Measurements from ENCODE around the gene PDSS2. TPM values are rescaled to one million over a fixed set of nuclear protein-coding genes. Genes with fewer than 3 reads are reported as not detected.

Gene PDSS2
- total and polyA plus RNA-seq, 9 of the 15 experiments (the other 6 are each of a cell fraction or from before 2014, with no cell fraction given): 5.8 to 21.1 (median 12.0) TPM

DNA sequence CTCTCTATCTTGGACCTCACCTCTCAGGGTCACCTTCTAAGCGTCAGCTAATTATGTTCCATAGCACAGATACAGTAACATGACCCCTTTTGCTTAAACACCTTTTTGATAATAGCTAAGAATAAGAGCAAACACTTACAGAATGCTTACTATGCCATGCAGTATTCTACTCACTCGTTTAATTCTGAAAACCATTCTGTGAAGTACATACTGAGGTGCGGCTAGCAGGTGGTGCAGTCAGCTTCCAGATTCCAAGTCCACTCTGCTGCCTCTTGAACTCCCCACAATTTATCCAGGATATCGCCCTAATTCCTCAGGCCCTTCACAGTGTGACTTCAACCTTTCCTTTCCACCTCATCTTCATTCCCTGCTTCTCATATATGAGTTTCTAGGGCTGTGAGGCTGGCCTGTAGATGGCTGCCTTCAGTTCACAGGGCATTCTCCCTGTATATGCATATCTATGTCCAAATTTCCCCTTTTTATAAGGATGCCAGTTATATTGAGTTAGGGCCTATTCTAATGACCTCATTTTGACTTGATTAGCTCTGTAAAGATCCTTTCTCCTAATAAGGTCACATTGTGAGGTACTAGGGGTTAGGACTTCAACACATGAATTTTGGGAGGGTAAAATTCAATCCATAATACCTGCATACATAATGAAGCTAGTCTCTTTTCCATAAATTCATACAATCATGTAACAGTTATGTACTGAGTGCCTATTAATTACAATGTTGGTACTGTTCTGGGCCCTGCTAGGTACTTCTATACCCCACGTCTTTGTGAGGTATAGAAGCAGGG is 130.1 kb downstream of the PDSS2 start:
- intact Hi-C loops (cut with micrococcal nuclease) (no loop called here), in situ Hi-C loops (cut with MboI) (no loop called here)
- Histone ChIP-seq H3K79me2 (ENCODE audit: control insufficient read depth, insufficient read depth, low read length) (no peaks in the 10 kb centered on the region), H3K36me3 (ENCODE audit: control insufficient read depth, insufficient read depth, low read length) (no peaks in the 10 kb centered on the region), H3K9ac (ENCODE audit: insufficient read depth in 1 of 2, low read depth in 2 of 2, low read length in 2 of 2) (no peak overlapping the region), H3K27ac (ENCODE audit: extremely low read depth, low read depth, low read length) (no peak overlapping the region), H2AFZ (ENCODE audit: low read depth, low read length) (no peak overlapping the region), H3K9me1 (ENCODE audit: control insufficient read depth, insufficient read depth, low read length) (no peaks in the 10 kb centered on the region), H3K9me3 (replicated peaks; ENCODE audit: control insufficient read depth, insufficient read depth, low read depth, low read length) (no peaks in the 10 kb centered on the region), H3K4me2 (ENCODE audit: insufficient read depth, low read length) (no peak overlapping the region), H3K4me1 (replicated peaks in 1 of 2; ENCODE audit: control insufficient read depth in 2 of 2, insufficient read depth in 2 of 2, low read length in 2 of 2) (no peaks in the 10 kb centered on the region; a peak in 1 of 5 replicates), H4K20me1 (replicated peaks; ENCODE audit: control insufficient read depth, insufficient read depth, low read length) (no peaks in the 10 kb centered on the region), H3K27me3 (ENCODE audit: control insufficient read depth in 2 of 2, insufficient read depth in 2 of 2, low read length in 2 of 2) (no peaks in the 10 kb centered on the region), H3K4me3 (no peak overlapping the region)
- ATAC-seq (no peak), FAIRE-seq (no peak), DNase-seq (ENCODE audit: extremely low read depth in 1 of 4, low spot score in 3 of 4) (no peak)
- TF ChIP-seq, protein P1, sequence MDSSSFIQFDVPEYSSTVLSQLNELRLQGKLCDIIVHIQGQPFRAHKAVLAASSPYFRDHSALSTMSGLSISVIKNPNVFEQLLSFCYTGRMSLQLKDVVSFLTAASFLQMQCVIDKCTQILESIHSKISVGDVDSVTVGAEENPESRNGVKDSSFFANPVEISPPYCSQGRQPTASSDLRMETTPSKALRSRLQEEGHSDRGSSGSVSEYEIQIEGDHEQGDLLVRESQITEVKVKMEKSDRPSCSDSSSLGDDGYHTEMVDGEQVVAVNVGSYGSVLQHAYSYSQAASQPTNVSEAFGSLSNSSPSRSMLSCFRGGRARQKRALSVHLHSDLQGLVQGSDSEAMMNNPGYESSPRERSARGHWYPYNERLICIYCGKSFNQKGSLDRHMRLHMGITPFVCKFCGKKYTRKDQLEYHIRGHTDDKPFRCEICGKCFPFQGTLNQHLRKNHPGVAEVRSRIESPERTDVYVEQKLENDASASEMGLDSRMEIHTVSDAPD (CRISPR knock-in tag; IDR thresholded peaks at IDR 0.05): no peak
- no peak for TF ChIP-seq ZNF778 (CRISPR knock-in tag; IDR thresholded peaks at IDR 0.05)
- no peak for TF ChIP-seq RBM14 (IDR thresholded peaks at IDR 0.05; ENCODE audit: borderline replicate concordance, insufficient read depth, low read depth, low read length)
- no peak for TF ChIP-seq ZBTB1 (CRISPR knock-in tag; IDR thresholded peaks at IDR 0.05; ENCODE audit: borderline replicate concordance, low read depth)
- no peak for TF ChIP-seq RCOR1 (IDR thresholded peaks at IDR 0.05; ENCODE audit: borderline replicate concordance in 1 of 2, low read depth in 2 of 2, low read length in 2 of 2)
- no peak for TF ChIP-seq JUN (IDR thresholded peaks at IDR 0.05; ENCODE audit: borderline replicate concordance, low read depth, low read length)
- TF ChIP-seq JUN (CRISPR knock-in tag; IDR thresholded peaks at IDR 0.05; ENCODE audit: borderline replicate concordance): no peak
- TF ChIP-seq LARP7 (IDR thresholded peaks at IDR 0.05): no peak
- WGBS (ENCODE audit: insufficient coverage, low coverage, missing lambda C conversion rate): 63% methylated on average over 5 of the region's 5 CpGs
- BruUV-seq (replicated peaks): no TSS peak
- CTCF ChIA-PET (ENCODE audit: low intra/inter-chr PET ratio): no interaction called here
- POLR2A ChIA-PET: interaction anchor here (2.1 kb wide), 1 partner anchor 11 kb away, joined by 5 read pairs; no protein-coding TSS in a partner anchor
